ENCODE data around the gene UBA1.

UBA1 gene

GRCh38 chrX:47193475-47194193, at the start of gene UBA1:
Gene UBA1 (plus strand): TSS chrX:47193829. CDS start chrX:47198803, 4,974 bp downstream.
- H3K4me3 ChIP-seq (ENCODE audit: low read length): peak within 1 kb of the TSS; percentile 92
- DNase-seq (ENCODE audit: low read depth): peak; percentile 91
- TF ChIP-seq CTCF (conservative IDR thresholded peaks at IDR 0.05; ENCODE audit: low read depth, low read length): peak; percentile 82

GRCh38 chrX:47143894-47144625, 49.6 kb upstream of the UBA1 start:
- DNase-seq (ENCODE audit: low read depth): no peak
- peak overlapping the region; percentile 87 for H3K4me3 ChIP-seq (ENCODE audit: low read length)
- TF ChIP-seq CTCF (conservative IDR thresholded peaks at IDR 0.05; ENCODE audit: low read depth, low read length): no peak

GRCh38 chrX:47144626-47145394, 48.8 kb upstream of the UBA1 start, which contains the start of the genes NDUFB11 and RBM10:
Gene NDUFB11 (minus strand): TSS chrX:47144702. CDS start chrX:47144679, 23 bp downstream.
Gene RBM10 (plus strand): TSS chrX:47145221. CDS start chrX:47147482, 2,261 bp downstream.
- DNase-seq (ENCODE audit: low read depth): peak; percentile 81
- peak; percentile 64 for TF ChIP-seq CTCF (conservative IDR thresholded peaks at IDR 0.05; ENCODE audit: low read depth, low read length)
- peak within 1 kb of the TSS; percentile 87 for H3K4me3 ChIP-seq (ENCODE audit: low read length)

- no peak for DNase-seq (ENCODE audit: low read depth)
- TF ChIP-seq CTCF (conservative IDR thresholded peaks at IDR 0.05; ENCODE audit: low read depth, low read length): no peak
- peak overlapping the region; percentile 87 for H3K4me3 ChIP-seq (ENCODE audit: low read length)
Observed at GRCh38 chrX:47145395-47146120, 48.1 kb upstream of the UBA1 start.

- TF ChIP-seq CTCF (conservative IDR thresholded peaks at IDR 0.05; ENCODE audit: low read depth, low read length): no peak
- DNase-seq (ENCODE audit: low read depth): no peak
- H3K4me3 ChIP-seq (ENCODE audit: low read length): peak overlapping the region; percentile 87
Observed at GRCh38 chrX:47146121-47146935, 47.3 kb upstream of the UBA1 start.
